ENCODE measurements around the gene SLC17A8. TPM values are rescaled to one million over a fixed set of nuclear protein-coding genes. Genes with fewer than 3 reads are reported as not detected.

SLC17A8 gene
- total and polyA plus RNA-seq, 8 donors: 0.16 to 0.18 TPM; not detected in 6

DNA sequence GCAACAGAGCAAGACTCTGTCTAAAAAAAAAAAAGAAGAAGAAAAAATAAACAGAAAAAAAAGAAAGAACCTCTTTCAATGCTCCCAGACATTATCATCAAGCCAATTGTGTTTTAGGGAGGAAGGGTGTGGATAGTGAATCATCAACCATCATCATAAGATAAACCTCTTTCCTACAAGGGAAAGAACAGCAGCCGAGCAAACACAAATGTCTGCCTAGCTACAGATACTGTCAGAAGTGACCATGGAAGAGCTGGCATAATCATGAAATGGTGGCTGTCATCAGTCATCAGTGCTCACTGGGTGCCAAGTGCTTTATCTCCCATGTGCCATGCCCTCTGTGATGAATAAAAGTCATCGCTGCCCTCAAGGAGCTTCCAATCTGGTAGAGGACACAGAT, 46.6 kb downstream of the SLC17A8 start:
- FAIRE-seq: no peak
- ATAC-seq: no peak
- H3K36me3 ChIP-seq: no peaks in the 10 kb centered on the region
- 92 to 98% methylated on average over 2 of the region's 2 CpGs for WGBS, 2 donors
- H3K27me3 ChIP-seq: no peaks in the 10 kb centered on the region
- no peak for DNase-seq
- no peak for TF ChIP-seq CTCF (IDR thresholded peaks at IDR 0.05)
- H3K4me1 ChIP-seq: no peaks in the 10 kb centered on the region
- H3K27ac ChIP-seq: no peak overlapping the region
- H3K9me3 ChIP-seq: no peaks in the 10 kb centered on the region
- intact Hi-C loops (cut with DNase I): loop anchor here in 1 of 3 donors (10.0 kb wide), 1 partner anchor 159 kb away; no protein-coding TSS in a partner anchor
- H3K4me3 ChIP-seq: no peak overlapping the region

- H3K36me3 ChIP-seq: no peaks in the 10 kb centered on the region
- FAIRE-seq (no peak), DNase-seq (peak in 5 of 6 donors; percentile 33 to 61 (median 46)), ATAC-seq (peak in 3 of 4 donors; percentile 76 to 87 (median 76))
- H3K9me3 ChIP-seq: no peaks in the 10 kb centered on the region
- H3K4me1 ChIP-seq: no peaks in the 10 kb centered on the region
- TF ChIP-seq CTCF (IDR thresholded peaks at IDR 0.05): peak in 3 of 4 donors; percentile 18 to 45 (median 30)
- intact Hi-C loops (cut with DNase I): loop anchor here in 1 of 3 donors (10.0 kb wide), 1 partner anchor 160 kb away; no protein-coding TSS in a partner anchor
- no peaks in the 10 kb centered on the region for H3K27me3 ChIP-seq
- no peak overlapping the region for H3K27ac ChIP-seq
- no peak overlapping the region for H3K4me3 ChIP-seq
- WGBS, 2 donors: 46 to 49% methylated on average over 10 of the region's 10 CpGs
These were observed 48.0 kb downstream of the SLC17A8 start for GRCh38 chr12:100404769-100405407.

DNA sequence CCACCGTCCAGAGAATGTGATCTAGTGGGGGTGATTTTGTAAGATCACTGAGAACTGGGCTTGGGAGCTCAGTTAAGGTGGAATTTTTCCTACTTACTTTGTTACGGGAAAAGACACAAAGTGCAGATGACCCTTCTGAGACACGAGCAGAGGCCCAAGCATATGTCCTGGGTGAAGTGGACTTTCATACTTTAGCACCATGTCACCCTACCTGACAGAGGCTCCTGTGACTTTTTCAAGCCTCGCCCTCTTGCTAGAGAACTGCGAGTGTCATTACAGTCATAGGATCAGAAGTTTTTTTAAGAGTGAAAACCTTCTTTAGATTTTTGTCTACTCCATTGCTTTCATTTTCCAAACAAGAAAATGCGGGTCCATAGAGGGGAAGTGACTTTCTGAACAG, 56.1 kb downstream of the SLC17A8 start:
- Histone ChIP-seq H3K36me3 (no peaks in the 10 kb centered on the region), H3K9me3 (no peaks in the 10 kb centered on the region), H3K4me3 (no peak overlapping the region), H3K27me3 (no peaks in the 10 kb centered on the region), H3K27ac (no peak overlapping the region), H3K4me1 (no peaks in the 10 kb centered on the region)
- intact Hi-C loops (cut with DNase I): no loop called here
- no peak for TF ChIP-seq CTCF (IDR thresholded peaks at IDR 0.05)
- DNase-seq (no peak), ATAC-seq (no peak), FAIRE-seq (no peak)
- 85 to 95% methylated on average over 6 of the region's 6 CpGs for WGBS, 2 donors

DNA sequence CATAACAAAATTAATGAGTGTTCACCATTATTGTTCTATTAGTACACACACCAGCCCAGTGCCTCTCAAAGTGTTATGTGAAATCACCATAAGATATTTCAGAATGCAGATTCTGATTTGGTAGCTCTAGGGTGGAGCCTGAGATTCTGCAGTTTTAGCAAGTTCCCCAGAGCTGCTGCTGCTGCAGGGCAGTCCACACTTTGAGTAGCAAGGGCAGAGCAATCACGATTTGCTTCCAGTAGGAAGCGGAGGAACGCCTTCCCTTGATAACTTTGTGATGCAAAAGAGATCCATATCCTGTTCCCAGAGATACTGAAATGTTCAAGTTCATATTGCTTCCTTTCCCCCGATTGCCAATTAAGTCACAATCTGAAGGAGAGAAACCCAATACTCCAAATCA, 57.9 kb downstream of the SLC17A8 start:
- no peaks in the 10 kb centered on the region for H3K9me3 ChIP-seq
- H3K27ac ChIP-seq: no peak overlapping the region
- ATAC-seq (no peak), DNase-seq (no peak), FAIRE-seq (no peak)
- intact Hi-C loops (cut with DNase I): no loop called here
- no peaks in the 10 kb centered on the region for H3K4me1 ChIP-seq
- no peaks in the 10 kb centered on the region for H3K27me3 ChIP-seq
- no peak overlapping the region for H3K4me3 ChIP-seq
- no peaks in the 10 kb centered on the region for H3K36me3 ChIP-seq
- TF ChIP-seq CTCF (IDR thresholded peaks at IDR 0.05): no peak
- WGBS, 2 donors: 64 to 75% methylated on average over 4 of the region's 4 CpGs

DNA sequence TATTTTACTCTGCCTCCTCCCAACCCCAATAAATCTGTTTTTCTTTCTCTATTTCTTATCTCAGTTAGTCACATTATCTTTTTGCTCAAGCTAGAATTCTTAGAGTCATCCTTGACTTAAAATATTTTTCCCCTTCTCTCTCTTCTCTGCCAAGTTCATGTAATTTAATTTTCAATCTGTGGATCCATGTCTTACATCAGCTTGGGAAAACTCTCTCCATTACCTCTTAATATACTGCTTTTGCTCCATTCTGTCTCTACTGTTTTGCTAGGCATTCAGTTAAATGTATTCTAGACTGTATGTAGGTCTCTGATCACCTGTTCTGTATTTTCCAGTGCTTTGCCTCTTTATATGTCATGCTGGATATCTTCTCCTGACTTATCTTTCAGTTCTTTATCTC, 65.8 kb downstream of the SLC17A8 start:
- DNase-seq (no peak), FAIRE-seq (no peak), ATAC-seq (no peak)
- Histone ChIP-seq H3K36me3 (no peaks in the 10 kb centered on the region), H3K4me3 (no peak overlapping the region), H3K9me3 (no peaks in the 10 kb centered on the region), H3K27me3 (no peaks in the 10 kb centered on the region), H3K27ac (no peak overlapping the region), H3K4me1 (no peaks in the 10 kb centered on the region)
- intact Hi-C loops (cut with DNase I): no loop called here
- TF ChIP-seq CTCF (IDR thresholded peaks at IDR 0.05): no peak
